Ureter (tissue), 1 donor: Measurements from ENCODE around the gene NPTX1. TPM values are rescaled to one million over a fixed set of nuclear protein-coding genes. Genes with fewer than 3 reads are reported as not detected.

ENCODE experiments used
- DNase-seq: peaks from one replicate; pipeline ENCODE4 v3.0.0-alpha.2; 2020; ENCODE audit warnings: low spot score
- total RNA-seq: library from RNA; stranded (reverse); gene quantifications from one replicate; pipeline ENCODE4 v1.2.4, GENCODE V29; 2023
- donor health status: DM: yes; HTN: yes; CAD: no.

NPTX1 gene
- total RNA-seq, 1 donor from 2014 or later = 2.0 TPM

DNA sequence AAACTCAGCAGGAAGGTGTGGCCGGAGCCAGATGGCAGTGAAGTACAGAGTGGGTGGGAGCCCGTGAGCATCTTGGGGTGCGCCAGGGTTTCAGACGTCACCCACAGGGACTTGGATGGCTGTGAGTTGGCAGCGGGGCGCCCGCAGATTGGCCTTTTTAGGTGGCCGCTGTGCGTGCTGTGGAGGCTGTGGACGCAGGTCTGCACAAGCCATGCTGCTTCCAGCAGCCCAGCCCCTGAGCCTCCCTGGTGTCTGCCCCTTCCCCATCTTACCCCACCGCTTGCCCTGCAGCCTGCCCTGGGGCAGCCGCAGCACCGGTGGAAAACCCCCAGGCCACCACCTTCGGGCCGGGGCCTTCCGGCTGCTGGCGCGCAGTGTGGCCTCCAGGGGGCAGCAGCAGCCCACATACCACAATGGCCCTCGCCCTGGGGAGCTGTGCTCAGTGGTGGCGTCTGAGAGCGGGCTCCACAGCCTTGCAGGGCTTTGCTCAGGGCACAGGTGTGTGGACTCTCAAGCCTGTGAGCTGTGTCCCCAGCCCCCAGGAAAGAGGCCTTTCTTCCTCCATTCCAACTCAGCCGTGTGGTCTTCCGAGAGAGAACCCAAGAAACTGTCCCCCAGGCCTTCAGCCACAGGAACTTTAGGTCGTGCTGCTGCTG is 49.6 kb downstream of the NPTX1 start:
- peak; percentile 79 for DNase-seq

DNA sequence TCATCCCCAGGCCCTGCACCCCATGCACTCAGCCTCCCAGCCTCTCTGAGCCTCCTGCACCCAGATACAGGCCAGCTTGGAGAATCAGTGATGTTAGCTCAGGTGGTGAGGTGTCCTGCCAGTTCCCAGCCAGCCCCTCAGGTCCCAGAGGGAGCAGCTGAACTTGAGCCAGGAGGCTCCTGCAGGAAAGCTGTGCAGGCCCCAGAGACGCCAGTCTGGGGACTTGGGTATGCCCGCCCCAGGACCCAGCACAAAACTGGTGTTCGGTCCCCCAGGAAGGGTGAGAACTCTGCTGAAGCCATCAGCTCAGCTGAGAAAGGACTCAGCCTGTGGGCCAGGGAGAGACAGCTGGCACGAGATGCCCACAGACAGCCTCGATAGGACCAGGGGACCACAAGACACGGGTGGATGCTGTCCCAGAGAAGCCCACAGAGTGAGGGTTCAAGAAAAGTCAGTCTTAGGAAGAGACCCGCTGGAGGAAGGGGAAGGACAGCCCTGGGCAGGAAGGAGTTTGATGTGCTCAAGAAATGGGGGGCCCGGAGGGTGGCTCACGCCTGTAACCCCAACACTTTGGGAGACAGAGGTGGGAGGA is 50.5 kb downstream of the NPTX1 start:
- no peak for DNase-seq

GRCh38 chr17:80424878-80425765 is 51.3 kb downstream of the NPTX1 start:
- DNase-seq = no peak

GRCh38 chr17:80424261-80424660 is 52.1 kb downstream of the NPTX1 start:
- no peak for DNase-seq

DNA sequence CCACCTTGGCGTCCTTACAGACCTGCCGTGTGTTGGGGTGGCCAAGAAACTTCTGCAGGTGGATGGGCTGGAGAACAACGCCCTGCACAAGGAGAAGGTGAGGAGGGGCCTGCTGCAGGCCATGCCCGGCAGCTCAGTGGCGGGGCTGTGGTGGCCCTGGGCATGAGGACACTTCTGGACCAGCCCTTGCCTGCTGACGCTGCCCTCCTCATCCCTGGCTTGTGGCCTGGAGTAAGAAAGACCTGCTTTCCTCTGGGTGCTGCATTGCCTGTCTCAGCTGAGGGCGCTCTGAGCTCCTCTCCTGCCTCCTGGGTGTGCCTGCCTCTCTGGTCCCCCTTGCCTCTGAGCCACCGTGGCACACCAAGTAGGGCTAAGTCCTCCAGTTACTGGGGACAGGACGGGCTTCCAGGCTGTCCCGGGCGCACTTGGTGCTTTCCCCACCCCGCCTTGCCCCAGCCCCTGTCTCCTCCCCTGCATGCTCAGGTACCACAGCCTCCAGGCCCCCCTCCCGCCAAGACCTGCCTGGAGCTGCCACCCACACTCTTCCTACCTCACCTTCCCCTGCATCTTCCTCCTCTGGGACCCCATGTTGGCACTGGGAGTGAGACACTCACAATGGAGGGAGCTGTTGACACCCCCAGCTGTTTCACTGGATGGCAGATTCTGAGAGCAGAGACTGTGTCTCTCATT is 52.7 kb downstream of the NPTX1 start:
- no peak for DNase-seq

DNA sequence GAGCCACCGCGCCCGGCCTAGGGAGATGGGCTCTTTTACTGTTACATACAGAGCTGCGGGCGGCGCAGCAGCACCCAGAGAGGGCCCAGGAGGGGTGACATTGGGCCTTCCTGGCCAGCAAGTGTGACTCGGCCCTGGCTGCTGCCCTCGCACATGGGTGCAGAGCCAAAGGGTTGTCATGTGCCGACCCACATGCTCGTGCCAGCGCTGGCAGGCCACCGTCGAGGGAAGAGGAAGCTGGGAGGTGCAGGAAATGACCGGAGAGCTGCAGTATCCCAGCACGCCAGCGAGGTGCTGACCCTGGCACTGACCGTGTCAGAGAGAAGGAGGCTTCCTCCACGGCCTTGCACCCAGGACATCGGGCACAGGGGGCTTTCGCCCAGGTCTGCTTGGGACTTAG is 53.4 kb downstream of the NPTX1 start:
- DNase-seq = no peak

DNA sequence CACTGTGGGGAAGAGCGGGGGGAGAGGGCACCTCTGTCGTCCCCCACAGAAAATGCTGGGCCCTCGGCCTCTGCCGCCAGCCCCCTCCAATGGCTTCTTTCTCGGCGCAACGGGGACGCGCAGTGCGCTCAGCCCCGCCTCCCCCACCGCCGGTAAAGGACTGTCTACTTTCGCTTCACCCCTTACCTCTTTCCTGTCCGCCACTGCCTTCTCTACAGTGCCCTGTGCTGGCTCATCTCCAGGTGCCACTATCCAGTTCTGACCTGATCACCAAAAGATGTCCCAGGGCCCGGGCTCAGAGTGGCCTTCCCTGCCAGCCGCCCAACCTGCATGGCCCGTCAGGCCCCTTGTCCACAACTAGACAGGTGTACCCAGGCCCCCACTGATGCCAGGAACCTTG is 54.1 kb downstream of the NPTX1 start:
- DNase-seq = no peak

- DNase-seq = no peak
Measured at GRCh38 chr17:80421381-80422090, 54.9 kb downstream of the NPTX1 start.

- peak; percentile 34 for DNase-seq
Measured at GRCh38 chr17:80419255-80419654, 57.2 kb downstream of the NPTX1 start.

- DNase-seq = no peak
Measured at GRCh38 chr17:80418589-80418988, 57.8 kb downstream of the NPTX1 start.

Other genes with a start within 250 kb of the NPTX1 start
- 221 TPM for gene RNF213, start 215.8 kb downstream of the NPTX1 start, total RNA-seq
- 21.2 TPM for gene ENDOV, start 61.4 kb downstream of the NPTX1 start, total RNA-seq
- 64.2 TPM for gene RPTOR, start 68.2 kb upstream of the NPTX1 start, total RNA-seq